ENCODE measurements around the gene SMIM24. TPM values are rescaled to one million over a fixed set of nuclear protein-coding genes. Genes with fewer than 3 reads are reported as not detected.
A peak's percentile ranks its signal among the peaks of the same experiment; 100 is the strongest.
"Not testable (repeated sequence)": the region's sequence is repeated elsewhere in the genome, so short reads cannot be mapped to it uniquely, and the experiment has no call there.

SMIM24 gene
- total RNA-seq, 1 experiment from 2014 or later = not detected

DNA sequence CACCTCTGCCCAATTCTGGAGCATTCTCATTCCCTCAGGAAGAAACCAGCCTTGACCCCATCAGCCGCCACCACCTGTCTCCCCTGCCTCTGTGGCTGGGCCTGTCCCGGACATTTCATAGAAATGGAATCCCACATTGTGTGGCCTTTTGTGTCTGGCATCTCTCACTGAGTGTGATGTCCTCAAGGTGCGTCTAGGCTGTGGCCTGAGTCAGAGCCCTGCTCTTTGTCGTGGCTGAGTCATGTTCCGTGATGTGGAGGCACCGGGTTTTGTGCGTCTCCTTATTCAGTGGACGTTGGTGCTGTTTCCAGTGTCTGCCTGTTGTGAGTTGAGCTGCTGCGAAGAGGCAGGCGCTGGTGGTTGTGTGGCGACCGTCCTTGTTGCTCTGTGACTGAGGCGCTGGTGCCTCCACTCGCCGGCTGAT lies 29.3 kb upstream of the SMIM24 start:
- peaks cover 14% of the 10 kb centered on the region for H3K36me3 Mint-ChIP-seq (ENCODE audit: insufficient read depth, unreplicated experiment)
- CTCF ChIA-PET = interaction anchor here (1.0 kb wide), 1 partner anchor 192 kb away, joined by 4 read pairs; no protein-coding TSS in a partner anchor
- H3K9me3 Mint-ChIP-seq (ENCODE audit: unreplicated experiment) = no peaks in the 10 kb centered on the region
- POLR2A ChIA-PET = interaction anchor here (0.8 to 1.6 kb wide), 2 partner anchors 9 to 47 kb away, joined by 4 to 6 read pairs; partner anchors contain the start of gene DOHH
- H3K27ac Mint-ChIP-seq (ENCODE audit: low read depth, unreplicated experiment) = peak overlapping the region; percentile 37
- H3K4me1 Mint-ChIP-seq (ENCODE audit: insufficient read depth, unreplicated experiment) = peaks cover 19% of the 10 kb centered on the region
- H3K27me3 Mint-ChIP-seq (ENCODE audit: insufficient read depth, unreplicated experiment) = no peaks in the 10 kb centered on the region
- TF ChIP-seq CTCF (IDR thresholded peaks at IDR 0.05; ENCODE audit: unreplicated experiment) = no peak
- peak overlapping the region; percentile 41 for H3K4me3 Mint-ChIP-seq (ENCODE audit: unreplicated experiment)
- intact Hi-C loops (cut with micrococcal nuclease) = no loop called here
- no TSS peak for BruUV-seq (replicated peaks)
- peak; percentile 67 for DNase-seq (ENCODE audit: unreplicated experiment)

GRCh38 chr19:3508771-3509535 lies 28.6 kb upstream of the SMIM24 start:
- Mint-ChIP-seq H3K4me3 (ENCODE audit: unreplicated experiment) (peak overlapping the region; percentile 41), H3K27ac (ENCODE audit: low read depth, unreplicated experiment) (peak overlapping the region; percentile 37), H3K27me3 (ENCODE audit: insufficient read depth, unreplicated experiment) (no peaks in the 10 kb centered on the region), H3K4me1 (ENCODE audit: insufficient read depth, unreplicated experiment) (peaks cover 19% of the 10 kb centered on the region), H3K36me3 (ENCODE audit: insufficient read depth, unreplicated experiment) (peaks cover 8% of the 10 kb centered on the region), H3K9me3 (ENCODE audit: unreplicated experiment) (no peaks in the 10 kb centered on the region)
- TF ChIP-seq CTCF (IDR thresholded peaks at IDR 0.05; ENCODE audit: unreplicated experiment) = no peak
- DNase-seq (ENCODE audit: unreplicated experiment) = no peak
- intact Hi-C loops (cut with micrococcal nuclease) = no loop called here
- ChIA-PET POLR2A (interaction anchor here (0.8 to 1.6 kb wide), 2 partner anchors 9 to 48 kb away, joined by 4 to 6 read pairs; partner anchors contain the start of gene DOHH), CTCF (interaction anchor here (0.5 to 1.0 kb wide), 2 partner anchors 191 to 333 kb away, joined by 3 to 4 read pairs; no protein-coding TSS in a partner anchor)
- no TSS peak for BruUV-seq (replicated peaks)

DNA sequence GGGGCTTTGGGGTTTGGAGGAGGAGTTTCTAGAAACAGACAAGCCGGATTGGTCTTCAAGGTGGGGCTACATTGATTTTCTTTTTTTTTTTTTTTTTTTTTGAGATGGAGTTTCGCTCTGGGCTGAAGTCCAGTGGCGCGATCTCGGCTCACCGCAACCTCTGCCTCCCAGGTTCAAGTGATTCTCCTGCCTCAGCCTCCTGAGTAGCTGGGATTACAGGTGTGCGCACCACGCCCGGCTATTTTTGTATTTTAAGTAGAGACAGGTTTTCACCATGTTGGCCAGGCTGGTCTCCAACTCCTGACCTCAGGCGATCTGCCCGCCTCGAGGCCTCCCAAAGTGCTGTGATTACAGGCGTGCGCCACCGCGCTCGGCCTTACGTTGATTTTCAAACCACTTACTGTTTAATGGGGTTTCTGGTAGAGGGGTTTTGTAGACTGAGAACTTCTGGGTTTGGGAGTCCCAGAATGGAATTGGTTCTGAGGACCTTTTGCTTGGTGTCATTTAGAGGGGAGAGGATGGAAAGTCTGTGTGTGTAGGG lies 27.9 kb upstream of the SMIM24 start:
- POLR2A ChIA-PET; H3K27ac Mint-ChIP-seq (ENCODE audit: low read depth, unreplicated experiment); H3K9me3 Mint-ChIP-seq (ENCODE audit: unreplicated experiment); H3K27me3 Mint-ChIP-seq (ENCODE audit: insufficient read depth, unreplicated experiment); BruUV-seq (replicated peaks); intact Hi-C loops (cut with micrococcal nuclease); H3K4me3 Mint-ChIP-seq (ENCODE audit: unreplicated experiment); DNase-seq (ENCODE audit: unreplicated experiment); H3K36me3 Mint-ChIP-seq (ENCODE audit: insufficient read depth, unreplicated experiment): not testable (repeated sequence)
- CTCF ChIA-PET = interaction anchor here (0.5 to 1.0 kb wide), 2 partner anchors 190 to 332 kb away, joined by 3 to 4 read pairs; no protein-coding TSS in a partner anchor
- H3K4me1 Mint-ChIP-seq (ENCODE audit: insufficient read depth, unreplicated experiment) = peaks cover 19% of the 10 kb centered on the region

DNA sequence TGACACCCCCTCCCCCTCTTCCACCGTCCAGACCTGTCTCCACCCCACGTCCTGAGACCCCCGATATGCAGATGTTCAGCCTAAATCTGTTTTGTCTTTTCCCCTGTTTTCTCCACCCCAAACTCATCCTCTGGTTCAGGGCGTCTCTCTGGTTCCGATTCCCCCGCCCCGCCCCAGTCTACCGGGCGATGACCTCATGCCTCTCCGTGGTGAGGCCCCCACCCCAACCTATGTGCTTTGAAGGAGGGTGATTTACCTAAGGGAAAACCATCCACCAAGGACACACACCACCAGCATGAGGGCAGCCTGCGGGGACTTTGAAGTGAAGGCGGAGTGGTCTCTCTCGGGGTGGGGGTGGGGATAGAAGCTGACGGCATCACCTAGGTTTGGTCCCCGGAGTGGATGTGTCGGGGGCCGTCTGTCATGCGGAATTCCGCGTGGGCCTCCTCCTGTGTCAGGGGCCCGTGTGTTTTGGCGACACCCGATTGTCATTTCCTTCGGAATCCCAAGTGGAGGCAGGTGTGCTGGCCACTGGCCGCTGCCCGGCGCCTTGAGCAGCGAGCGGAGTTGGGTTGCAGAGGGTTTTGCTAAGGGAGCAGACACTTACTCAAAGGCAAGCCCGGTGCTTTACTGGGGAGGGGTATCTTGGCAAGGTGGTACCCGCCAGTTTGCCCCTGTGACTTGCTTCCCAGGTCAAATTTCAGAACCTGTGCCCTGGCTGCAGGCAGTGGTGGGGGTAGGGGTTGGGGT lies 27.2 kb upstream of the SMIM24 start:
- ChIA-PET POLR2A (interaction anchor here (0.7 to 1.0 kb wide), 2 partner anchors 49 to 513 kb away, joined by 3 to 4 read pairs; partner anchors contain the start of gene MFSD12), CTCF (no interaction called here)
- TF ChIP-seq CTCF (IDR thresholded peaks at IDR 0.05; ENCODE audit: unreplicated experiment) = no peak
- peak overlapping the region; percentile 97 for H3K27ac Mint-ChIP-seq (ENCODE audit: low read depth, unreplicated experiment)
- peaks cover 6% of the 10 kb centered on the region for H3K36me3 Mint-ChIP-seq (ENCODE audit: insufficient read depth, unreplicated experiment)
- intact Hi-C loops (cut with micrococcal nuclease) = no loop called here
- TSS peak; percentile 39 for BruUV-seq (replicated peaks)
- peak overlapping the region; percentile 83 for H3K4me3 Mint-ChIP-seq (ENCODE audit: unreplicated experiment)
- peak; percentile 8 for DNase-seq (ENCODE audit: unreplicated experiment)
- H3K9me3 Mint-ChIP-seq (ENCODE audit: unreplicated experiment) = no peaks in the 10 kb centered on the region
- H3K4me1 Mint-ChIP-seq (ENCODE audit: insufficient read depth, unreplicated experiment) = peaks cover 19% of the 10 kb centered on the region
- no peaks in the 10 kb centered on the region for H3K27me3 Mint-ChIP-seq (ENCODE audit: insufficient read depth, unreplicated experiment)
